GM15510 (cell line): ENCODE data around the gene SPDEF.

Experiments used
- POLR2A ChIP-seq: IDR thresholded peaks from 3 replicates; pipeline ENCODE4 v1.6.1; 2011; ENCODE audit warnings: borderline replicate concordance; ENCODE audit not compliant: insufficient read length; ENCODE audit errors: extremely low read depth

The SPDEF gene

GRCh38 chr6:34587851-34588250 lies 31.7 kb upstream of the SPDEF start:
- no peak for TF ChIP-seq POLR2A

- no peak for TF ChIP-seq POLR2A
Measured at GRCh38 chr6:34587325-34587724, 31.2 kb upstream of the SPDEF start.

- TF ChIP-seq POLR2A: no peak
Measured at GRCh38 chr6:34586327-34587040, 30.4 kb upstream of the SPDEF start.

- TF ChIP-seq POLR2A: no peak
Measured at GRCh38 chr6:34585512-34586061, 29.5 kb upstream of the SPDEF start.

GRCh38 chr6:34585108-34585507 lies 29.0 kb upstream of the SPDEF start:
- TF ChIP-seq POLR2A: no peak

GRCh38 chr6:34584694-34585093 lies 28.6 kb upstream of the SPDEF start:
- no peak for TF ChIP-seq POLR2A

GRCh38 chr6:34583861-34584604 lies 27.9 kb upstream of the SPDEF start:
- no peak for TF ChIP-seq POLR2A

- no peak for TF ChIP-seq POLR2A
Measured at GRCh38 chr6:34583461-34583860, 27.3 kb upstream of the SPDEF start.

GRCh38 chr6:34581561-34581920 lies 25.4 kb upstream of the SPDEF start:
- no peak for TF ChIP-seq POLR2A

- no peak for TF ChIP-seq POLR2A
Measured at GRCh38 chr6:34580707-34581560, 24.8 kb upstream of the SPDEF start.

GRCh38 chr6:34578445-34579262 lies 22.5 kb upstream of the SPDEF start:
- TF ChIP-seq POLR2A: no peak

- TF ChIP-seq POLR2A: no peak
Measured at GRCh38 chr6:34576286-34576955, 20.3 kb upstream of the SPDEF start.

GRCh38 chr6:34575326-34575725 lies 19.2 kb upstream of the SPDEF start:
- TF ChIP-seq POLR2A: no peak

- no peak for TF ChIP-seq POLR2A
Measured at GRCh38 chr6:34574647-34575293, 18.6 kb upstream of the SPDEF start.

GRCh38 chr6:34573567-34574183 lies 17.5 kb upstream of the SPDEF start:
- TF ChIP-seq POLR2A: no peak
